Effector CD8-positive, alpha-beta T cell (primary cell): Measurements from ENCODE around the gene UGGT2.

Experiments used
- DNase-seq: peaks from one replicate; lab custom pipeline; 2025; lab: John Stamatoyannopoulos, UW
- total RNA-seq, 4 experiments: gene quantifications; one replicate each; lab custom pipeline; 2026; lab: John Stamatoyannopoulos, UW

UGGT2 gene, protein sequence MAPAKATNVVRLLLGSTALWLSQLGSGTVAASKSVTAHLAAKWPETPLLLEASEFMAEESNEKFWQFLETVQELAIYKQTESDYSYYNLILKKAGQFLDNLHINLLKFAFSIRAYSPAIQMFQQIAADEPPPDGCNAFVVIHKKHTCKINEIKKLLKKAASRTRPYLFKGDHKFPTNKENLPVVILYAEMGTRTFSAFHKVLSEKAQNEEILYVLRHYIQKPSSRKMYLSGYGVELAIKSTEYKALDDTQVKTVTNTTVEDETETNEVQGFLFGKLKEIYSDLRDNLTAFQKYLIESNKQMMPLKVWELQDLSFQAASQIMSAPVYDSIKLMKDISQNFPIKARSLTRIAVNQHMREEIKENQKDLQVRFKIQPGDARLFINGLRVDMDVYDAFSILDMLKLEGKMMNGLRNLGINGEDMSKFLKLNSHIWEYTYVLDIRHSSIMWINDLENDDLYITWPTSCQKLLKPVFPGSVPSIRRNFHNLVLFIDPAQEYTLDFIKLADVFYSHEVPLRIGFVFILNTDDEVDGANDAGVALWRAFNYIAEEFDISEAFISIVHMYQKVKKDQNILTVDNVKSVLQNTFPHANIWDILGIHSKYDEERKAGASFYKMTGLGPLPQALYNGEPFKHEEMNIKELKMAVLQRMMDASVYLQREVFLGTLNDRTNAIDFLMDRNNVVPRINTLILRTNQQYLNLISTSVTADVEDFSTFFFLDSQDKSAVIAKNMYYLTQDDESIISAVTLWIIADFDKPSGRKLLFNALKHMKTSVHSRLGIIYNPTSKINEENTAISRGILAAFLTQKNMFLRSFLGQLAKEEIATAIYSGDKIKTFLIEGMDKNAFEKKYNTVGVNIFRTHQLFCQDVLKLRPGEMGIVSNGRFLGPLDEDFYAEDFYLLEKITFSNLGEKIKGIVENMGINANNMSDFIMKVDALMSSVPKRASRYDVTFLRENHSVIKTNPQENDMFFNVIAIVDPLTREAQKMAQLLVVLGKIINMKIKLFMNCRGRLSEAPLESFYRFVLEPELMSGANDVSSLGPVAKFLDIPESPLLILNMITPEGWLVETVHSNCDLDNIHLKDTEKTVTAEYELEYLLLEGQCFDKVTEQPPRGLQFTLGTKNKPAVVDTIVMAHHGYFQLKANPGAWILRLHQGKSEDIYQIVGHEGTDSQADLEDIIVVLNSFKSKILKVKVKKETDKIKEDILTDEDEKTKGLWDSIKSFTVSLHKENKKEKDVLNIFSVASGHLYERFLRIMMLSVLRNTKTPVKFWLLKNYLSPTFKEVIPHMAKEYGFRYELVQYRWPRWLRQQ (N-terminal part only)
- 0 to 2.0 (median 0.44) reads per million in 4 experiments for total RNA-seq

DNA sequence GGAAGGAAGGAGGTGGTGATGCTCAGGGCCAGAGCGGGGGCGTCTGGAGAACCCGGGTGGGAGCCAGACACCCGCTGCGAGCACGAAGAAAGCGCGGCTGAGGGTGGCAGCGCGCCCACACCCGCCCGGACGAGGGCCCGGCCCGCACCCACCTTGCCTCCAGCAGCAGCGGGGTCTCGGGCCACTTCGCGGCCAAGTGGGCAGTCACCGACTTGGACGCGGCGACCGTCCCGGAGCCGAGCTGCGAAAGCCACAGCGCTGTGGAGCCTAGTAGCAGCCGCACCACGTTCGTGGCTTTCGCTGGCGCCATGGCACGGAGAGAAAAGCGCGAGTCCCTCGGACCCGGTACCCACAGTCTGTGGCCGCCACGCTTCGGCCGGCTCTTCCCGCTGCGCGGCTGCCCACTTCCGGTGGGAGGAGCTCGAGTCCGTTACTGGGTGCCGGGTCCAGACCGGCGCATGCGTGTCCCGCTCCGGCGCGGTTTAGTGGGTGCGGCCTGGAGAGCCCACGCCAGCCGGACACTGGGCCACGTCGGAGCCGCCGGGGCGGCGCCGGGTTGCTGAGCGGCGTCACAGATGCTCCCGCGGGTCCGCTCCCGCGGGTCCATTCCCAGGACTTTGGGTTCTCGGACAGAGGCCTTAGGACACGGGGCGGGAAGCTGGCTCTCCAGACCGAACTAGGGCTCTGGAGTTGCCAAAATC is at the start of gene UGGT2:
UGGT2 (minus strand) TSS at position 399 of the 701 bp plus-strand sequence; CDS start at position 310, 89 bp downstream.
- no peak for DNase-seq

DNA sequence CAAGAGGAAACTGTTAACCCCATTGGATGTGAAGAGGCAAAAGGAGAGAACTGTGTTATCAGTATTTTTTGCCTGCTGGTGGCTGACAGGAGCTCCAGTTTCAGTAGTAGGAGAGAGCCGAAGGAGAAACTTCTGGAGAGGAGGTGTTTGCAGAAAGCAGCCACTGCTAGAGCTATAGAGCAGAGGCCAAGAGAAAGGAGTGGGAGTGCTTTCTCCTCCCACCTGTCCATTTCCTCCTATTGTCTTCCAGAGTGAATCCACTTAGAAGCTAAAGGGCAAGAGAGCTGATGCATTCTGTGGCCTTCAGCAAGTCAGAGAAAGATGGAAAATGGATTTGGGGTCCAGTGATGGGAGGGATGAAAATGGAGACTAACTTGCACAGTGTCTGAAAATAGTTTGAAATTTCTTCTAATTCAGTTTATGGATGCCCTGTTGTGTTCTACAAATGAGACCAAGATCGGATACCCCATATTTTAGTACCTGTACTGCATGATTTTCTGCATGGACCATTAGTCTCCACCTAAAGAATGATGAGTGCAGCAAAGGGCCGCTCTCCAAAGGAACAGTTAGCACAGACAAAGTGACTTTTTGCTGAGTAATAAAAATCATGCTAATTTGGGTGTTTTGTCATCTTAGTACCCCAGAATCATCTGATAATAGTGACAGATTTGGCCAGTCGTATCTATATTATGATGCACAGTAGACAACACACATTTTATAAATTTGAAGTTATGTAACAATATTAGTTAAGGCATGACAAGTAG is 47.4 kb upstream of the UGGT2 start:
- DNase-seq, result no peak

DNA sequence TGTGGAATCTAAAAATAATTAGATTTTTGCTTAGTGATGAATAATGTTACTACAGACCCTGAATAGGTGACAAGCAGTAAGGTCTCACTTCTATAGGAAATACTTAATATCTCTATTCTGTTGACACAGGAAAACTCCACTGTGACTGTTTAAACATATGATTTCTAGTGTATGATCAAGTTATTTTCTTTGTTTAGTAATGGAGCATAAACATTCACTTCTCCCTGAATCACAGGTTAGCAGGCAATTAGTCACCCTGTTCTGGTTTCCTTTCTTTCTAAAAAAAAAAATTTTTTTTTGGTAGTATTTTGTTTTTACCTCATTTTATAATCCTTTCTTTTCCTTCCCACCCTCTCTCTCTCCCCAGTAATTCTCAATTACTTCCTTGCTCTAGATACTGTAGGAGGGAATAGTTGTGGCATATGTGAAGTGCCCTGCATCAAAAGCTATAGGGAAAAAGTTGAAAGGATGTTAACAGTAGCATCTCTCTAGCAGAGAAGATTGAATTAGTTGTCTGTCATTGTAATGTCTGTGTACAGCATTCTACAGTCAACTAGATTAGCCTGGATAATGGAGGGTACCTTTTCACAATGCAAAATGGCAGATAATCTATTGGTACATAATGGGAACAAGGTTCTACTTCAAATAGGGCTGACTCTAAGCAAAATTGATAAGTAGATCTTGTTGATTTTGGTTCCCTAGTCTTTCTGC is 40.2 kb upstream of the UGGT2 start:
- DNase-seq, result no peak

DNA sequence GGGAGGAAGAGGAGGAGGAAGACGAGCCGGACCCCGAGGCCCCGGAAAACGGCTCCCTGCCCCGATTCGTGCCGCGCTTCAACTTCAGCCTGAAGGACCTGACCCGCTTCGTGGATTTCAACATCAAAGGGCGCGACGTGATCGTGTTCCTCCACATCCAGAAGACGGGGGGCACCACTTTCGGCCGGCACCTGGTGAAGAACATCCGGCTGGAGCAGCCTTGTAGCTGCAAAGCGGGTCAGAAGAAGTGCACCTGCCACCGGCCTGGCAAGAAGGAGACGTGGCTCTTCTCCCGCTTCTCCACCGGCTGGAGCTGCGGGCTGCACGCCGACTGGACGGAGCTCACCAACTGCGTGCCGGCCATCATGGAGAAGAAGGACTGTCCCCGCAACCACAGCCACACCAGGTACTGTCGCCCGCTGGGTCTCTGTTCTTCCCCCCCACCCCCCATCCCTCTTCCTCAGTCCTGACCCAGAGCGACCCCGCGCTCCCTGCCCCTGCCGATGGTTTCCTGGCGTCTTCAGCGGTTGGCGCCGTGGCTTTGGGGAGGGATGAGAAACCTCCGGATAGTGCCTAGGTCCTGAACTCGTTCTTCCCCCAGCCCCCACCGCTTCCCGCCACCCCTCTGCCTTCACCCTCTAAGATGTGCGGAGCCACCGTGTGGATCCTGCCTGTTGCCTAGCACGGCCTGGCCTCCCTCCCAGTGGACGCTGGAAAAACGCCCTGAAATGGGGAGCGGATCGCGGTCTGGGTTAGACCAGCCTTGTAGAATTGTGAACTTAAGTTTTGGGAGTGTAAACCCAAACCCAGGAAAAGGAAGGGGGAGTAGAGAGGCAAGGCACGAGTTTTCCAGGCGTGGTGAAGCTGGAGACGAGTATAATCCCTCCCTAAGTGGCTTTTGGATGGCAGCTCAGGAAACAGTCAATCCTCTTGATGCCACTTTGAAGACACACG is 38.2 kb upstream of the UGGT2 start:
- DNase-seq, result no peak

DNA sequence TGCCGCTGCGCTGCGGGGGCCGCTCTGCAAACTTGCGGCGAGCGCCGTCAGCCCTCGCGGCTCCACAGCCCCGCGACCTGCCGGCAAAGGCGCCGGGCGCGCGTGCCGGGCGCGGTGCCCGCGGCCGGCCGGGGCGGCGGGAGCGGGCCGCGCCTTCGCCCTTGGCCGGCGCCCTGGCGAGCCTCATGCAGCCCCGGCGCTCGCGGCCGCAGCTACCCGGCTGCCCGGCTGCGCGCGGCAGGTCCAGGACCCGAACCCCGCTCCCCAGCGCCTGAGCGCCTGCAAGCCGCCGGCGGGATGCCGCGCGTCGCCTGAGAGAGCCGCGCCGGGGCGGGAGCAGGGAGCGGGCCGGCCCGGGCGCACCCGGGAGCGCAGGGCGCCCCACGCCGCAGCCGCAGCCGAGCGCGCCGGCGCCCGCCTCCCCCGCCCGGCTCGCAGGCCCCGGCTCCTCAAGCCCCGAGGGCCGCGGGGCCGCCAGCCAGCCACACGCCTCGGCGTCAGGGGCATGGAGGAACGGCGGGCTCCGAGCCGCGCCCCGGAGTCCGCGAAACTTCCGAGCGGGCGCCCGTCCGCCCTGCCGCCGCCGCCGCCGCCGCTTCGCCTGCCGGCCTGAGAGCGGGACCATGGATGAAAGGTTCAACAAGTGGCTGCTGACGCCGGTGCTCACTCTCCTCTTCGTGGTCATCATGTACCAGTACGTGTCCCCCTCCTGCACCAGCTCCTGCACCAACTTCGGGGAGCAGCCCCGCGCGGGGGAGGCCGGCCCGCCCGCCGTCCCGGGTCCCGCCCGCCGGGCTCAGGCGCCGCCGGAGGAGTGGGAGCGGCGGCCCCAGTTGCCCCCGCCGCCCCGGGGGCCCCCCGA is 37.3 kb upstream of the UGGT2 start:
- DNase-seq, result no peak

DNA sequence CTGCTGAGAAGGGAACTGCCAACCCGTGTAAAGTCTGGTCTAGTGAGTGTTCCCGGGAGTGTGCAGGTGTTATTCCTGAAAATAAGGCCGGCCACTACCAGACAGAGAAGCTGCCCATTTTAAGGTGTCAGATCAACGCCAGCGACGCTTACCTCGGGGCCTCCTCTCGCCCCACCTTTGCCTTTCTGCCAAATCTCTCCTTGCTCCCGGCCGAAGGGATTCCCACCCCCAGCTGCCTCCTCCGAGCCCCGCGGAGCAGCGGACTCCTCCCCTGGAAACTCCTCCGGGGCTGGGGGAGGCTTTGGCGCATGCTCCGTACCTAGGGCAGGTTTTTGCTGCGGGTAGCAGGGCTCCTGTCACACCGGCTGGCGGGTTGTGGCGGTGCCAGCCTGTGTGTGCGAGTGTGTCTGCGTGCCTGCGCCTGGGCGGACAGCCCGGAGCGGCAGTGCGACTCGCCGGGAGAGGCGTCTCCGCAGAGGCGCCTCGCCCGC is 36.6 kb upstream of the UGGT2 start, which contains the start of gene HS6ST3:
HS6ST3 (plus strand) TSS at position 359 of the 491 bp plus-strand sequence.
- DNase-seq, result no peak

DNA sequence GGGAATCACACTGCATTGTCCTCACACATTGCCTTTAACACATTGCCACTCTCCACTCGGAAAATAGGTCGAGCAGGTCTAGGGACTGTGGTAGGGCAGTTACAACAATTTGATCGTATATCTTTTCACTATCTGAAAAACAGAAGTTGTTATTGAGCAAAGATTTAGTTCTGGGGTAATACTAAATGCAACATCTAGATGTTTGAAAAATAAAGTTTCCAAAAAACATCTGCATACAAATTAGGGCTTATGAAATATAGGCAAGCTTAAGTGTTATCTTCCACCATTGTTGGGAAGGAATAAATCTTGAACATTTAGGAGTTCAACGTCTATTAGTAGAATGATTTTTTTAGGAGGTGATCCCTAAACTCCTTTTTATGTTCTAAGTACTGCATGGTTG is 35.9 kb upstream of the UGGT2 start:
- DNase-seq, result no peak

DNA sequence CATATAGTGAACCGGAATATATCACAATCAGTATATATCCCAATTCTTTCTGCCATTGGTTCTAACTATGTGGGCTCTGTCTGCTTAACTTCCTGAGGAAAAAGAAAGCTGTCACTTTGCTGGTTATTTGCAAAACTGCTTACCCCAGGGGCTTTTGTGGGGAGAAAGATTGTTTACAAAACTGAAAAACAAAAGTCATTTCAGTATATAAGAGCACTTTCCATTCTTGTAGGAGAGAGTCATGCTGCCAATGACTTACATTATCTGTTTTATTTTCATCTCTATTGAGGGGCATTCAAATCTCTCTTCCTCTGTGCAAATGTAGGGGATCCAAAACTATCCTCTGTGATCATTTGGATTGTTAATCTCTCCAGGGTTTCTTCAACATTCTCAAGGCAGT is 33.5 kb upstream of the UGGT2 start:
- DNase-seq, result no peak

DNA sequence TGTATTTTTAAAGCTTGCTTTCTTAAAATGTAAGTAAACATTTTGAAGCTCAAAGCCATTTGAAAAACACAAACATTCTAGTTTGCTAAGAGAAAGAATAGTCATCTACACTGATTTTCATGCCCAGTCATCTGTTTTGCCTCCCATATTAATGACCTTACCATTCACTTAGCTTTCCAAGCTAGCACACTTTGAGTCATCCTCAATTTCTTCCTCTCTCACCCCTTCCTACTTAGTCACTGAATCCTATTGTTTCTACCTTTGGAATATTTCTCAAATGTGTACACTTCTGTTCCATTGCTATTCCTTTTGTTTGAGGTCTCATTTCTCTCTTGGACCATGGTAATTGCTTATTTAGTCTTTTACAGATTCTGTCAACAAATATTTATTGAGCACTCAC is 29.4 kb upstream of the UGGT2 start:
- DNase-seq, result no peak

DNA sequence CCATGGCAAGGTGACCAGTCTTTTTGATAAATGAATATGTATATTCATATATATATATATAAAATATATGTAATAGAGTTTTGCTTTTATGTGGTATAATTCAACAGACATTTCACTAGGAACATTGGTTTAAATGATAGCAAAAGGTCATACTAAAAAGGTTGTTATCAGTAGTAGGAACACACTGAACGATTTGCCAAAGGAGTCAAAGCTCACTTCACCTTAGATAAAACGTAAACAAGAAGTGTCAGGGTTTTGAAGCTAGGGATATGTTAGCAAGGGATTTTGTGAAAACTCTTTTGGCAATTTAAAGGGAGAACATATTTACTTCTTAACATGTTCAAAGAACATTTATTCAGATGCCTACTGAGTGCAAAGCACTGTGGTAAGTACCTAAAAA is 28.7 kb upstream of the UGGT2 start:
- DNase-seq, result no peak

DNA sequence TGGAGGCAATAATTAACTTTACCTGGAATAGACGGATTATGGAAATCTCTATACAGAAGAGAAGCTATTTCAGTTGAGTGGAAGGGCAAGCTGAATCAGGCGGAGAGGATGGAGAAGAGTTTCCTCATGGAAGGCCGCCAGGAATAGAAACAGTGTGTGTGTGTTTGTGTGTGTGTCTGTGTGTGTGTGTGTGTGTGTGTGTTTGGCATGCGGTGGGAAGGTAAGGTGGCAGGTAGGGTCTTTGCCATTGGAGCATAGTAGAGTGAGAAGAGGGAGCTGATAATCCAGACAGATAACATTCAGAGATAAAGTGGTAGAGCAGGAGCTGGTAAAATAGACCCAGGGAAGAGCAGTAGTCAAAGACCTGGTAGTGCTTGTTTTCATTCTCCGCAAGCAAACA is 27.5 kb upstream of the UGGT2 start:
- no peak for DNase-seq

DNA sequence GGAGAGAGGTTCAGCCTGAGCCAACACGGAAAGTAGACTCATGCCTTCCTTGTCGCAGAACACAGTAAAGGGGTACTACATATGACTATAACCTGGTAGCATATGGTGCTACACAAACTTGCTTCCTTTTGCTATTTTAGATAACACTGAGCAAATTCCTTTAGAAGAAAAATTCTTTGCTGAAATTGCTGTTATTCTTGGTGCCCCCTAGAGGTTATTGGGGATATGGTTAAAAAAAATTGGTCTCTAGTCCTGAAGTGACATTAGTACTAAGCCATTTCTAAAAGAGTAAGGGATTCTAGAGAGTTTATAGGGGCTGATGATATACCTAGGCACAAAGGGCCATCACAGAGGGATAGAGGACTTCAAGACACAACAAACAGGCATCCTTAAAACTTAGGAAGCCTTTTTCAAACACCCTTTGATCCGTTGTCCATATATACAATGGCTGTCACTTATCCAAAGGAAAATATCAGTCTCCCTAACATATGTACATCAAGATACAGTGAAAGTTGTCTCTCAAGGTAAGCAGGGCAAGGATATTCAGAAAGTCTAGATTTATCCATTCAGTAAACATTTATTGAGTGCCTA is 22.8 kb upstream of the UGGT2 start:
- no peak for DNase-seq

DNA sequence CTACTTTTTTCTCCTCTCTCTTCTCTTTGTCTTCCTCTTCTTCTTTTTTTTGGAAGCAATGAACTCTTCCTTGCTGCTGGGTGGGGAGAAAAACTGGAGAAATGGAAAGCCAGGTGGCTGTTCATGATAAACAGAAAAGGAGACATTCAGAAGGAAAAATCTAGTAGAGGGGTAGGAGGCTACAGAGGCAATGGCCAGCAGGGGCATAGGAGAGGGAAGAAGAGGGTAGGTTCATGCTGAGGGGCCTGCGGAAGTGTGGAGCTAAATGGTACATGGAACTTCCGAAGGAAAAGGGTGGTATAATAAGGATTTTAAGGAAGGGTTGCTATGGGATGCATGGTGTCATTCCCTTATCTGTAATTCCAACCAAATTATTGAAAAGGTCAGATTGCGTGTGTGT is 19.2 kb upstream of the UGGT2 start:
- DNase-seq, result no peak

DNA sequence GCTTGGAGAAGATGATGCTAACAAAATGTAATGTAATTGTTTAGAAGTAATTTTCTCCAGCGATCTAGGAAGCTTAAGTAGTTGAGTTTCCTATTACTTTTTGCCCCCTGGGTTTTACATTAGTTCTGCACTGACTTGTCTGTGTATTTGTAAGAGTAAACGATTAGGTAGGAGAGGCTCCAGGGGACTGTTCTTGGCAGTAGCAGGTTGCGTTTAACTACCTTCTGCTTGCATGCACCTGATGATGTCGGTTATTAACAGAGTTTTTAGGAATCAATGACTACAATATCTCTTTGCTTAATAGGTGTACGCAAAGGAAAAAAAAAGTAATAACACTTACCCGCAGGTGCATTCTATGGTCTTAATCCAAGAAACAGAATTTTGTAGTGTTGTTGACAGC is 18.3 kb upstream of the UGGT2 start:
- no peak for DNase-seq

DNA sequence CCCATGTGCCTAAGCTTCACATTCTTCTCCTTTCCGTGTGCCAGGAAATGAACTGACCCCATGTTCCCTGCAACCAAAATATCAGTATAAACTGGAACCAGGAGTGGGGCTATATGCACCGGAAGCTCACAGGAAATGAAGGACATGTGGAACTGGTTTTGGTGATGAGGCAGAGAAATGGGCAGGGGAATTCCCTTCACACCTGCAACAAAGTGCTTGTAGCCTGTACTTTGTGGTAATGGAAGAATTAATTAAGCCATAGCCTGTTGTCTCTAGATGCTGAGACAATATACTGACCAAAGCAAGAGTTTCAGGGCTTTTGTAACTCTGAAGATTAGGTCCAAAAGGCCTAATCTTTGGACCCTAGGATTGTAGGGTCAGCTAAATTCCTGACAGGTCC is 15.5 kb upstream of the UGGT2 start:
- DNase-seq, result no peak

DNA sequence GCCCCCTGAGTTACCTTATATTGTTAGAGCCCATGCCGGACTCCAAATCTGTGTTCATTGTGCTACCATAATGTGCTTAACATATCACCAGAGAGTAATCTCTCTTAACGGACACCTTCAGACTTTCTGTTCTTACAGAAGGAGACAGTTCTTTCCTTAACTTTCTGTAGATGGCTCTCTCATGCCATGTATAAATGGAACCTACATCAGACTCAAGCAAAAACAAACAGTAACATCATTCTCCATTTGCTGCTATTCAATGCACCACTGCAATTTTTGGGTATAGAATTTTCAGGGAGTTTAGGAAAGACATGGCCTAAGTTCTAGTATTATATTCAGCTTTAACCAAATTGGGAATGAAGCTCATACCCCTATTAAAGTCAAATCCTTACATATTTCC is 12.6 kb upstream of the UGGT2 start:
- DNase-seq, result no peak

DNA sequence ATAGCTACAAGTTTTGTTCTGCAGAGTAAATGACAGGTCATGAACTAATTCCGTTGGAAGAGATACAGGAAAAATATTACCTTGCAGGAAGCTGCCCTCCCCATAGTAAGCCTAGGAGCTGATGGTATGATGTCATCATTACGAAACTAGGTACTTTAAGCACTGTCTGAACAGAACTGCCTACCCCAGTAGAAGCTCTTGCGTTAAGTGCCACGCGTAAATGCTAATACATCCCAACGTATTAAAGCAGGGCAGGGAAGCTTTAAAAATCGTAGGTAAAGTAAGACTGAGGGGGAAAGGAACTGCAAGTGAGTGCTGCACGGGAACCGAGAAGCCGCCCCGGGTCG is 572 bp downstream of the UGGT2 start:
- no peak for DNase-seq
